Airway epithelial cell (primary cell): Measurements from ENCODE around the gene ANXA8L1. TPM values are rescaled to one million over a fixed set of nuclear protein-coding genes. Genes with fewer than 3 reads are reported as not detected.

Experiments used
- total RNA-seq: library from RNA; depleted of rRNA; stranded (reverse); fragments of >200 nt; gene quantifications from 2 replicates; pipeline ENCODE4 v1.2.3, GENCODE V29; 2015

Gene ANXA8L1
- 291 and 296 TPM in 2 replicates for total RNA-seq

GRCh38 chr10:46375406-46375805 is at the start of gene ANXA8L1:
ANXA8L1 (plus strand) TSS chr10:46375776; CDS start chr10:46375852, 76 bp downstream.

Other genes starting within 250 kb of the ANXA8L1 start
- not detected in 2 replicates for gene ANTXRL, start 88.8 kb upstream of the ANXA8L1 start, total RNA-seq
- 0.07 TPM in 1 of 2 replicates, not detected in the other for gene NPY4R, start 90.2 kb downstream of the ANXA8L1 start, total RNA-seq
- 1.6 and 4.3 TPM in 2 replicates for gene GPRIN2, start 180.9 kb downstream of the ANXA8L1 start, total RNA-seq
- not detected in 2 replicates for gene SYT15, start 203.4 kb downstream of the ANXA8L1 start, total RNA-seq